Activated gamma-delta T cell treated with anti-CD3 and anti-CD28 coated beads, Interleukin-2, amount 50 U/mL, for 16 hours (primary cell): ENCODE measurements around the gene GABRE.
"Not testable (repeated sequence)": the region's sequence is repeated elsewhere in the genome, so short reads cannot be mapped to it uniquely, and the experiment has no call there.

Experiments used
- DNase-seq: peaks from one replicate; pipeline ENCODE4 v3.0.0-alpha.2; 2020; ENCODE audit warnings: low read depth

The GABRE gene

DNA sequence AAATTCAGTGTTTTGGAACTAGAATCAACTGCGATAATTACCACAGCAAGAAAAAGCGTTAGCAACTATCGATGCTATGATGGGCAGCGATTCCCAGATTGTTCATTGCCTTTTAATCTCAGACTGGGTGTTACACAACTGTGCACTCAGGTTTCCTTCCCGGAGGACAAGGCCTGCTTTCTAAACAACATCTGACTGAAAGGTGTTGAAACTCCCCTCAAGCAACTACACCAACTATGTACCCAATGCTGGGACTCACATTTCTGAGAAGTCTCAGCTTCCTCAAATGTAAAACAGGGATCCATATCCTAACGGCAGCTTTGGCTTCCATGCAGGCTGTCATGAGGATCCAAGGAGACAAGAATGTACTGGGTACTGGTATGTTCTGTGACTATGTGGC lies 8.2 kb downstream of the GABRE start:
- DNase-seq, result no peak

DNA sequence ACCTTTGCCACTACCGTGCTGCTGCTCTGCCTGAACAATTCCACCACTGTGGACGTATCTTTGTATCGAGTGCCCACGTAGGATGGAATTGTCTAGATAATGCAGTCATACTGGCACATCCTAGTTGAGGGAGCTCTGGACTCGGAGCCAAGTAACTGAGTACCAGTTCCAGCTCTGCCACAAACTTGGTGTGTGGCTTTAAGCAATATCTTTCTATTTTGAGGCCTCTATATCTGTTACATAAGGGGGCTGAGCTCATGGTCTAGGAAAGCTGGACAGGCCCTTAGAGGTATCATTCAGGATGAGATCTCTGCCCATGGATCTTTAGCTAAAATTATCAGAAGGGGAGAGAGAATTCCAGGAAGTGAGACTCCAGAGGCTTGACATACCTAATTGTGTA lies 12.4 kb downstream of the GABRE start:
- DNase-seq, result no peak

DNA sequence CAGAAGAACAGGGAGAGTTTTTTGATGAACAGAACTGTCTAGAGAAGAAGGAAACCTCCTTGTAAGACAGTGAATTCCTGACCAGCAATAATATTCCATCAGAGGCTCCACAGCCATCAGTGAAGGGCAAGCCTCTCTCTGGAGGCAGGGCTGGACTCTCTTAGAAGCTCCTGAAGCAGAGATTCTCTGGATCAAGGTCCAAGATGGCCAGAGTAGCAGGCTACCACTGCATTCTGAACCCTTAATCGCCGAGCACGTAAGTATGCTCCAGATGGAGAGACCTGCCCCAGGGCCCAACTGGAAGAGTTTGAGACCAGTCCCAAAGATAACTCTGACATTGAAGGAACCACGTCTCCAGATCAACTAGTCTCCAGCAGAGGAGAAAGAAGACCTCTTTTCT lies 16.4 kb downstream of the GABRE start:
- no peak for DNase-seq

DNA sequence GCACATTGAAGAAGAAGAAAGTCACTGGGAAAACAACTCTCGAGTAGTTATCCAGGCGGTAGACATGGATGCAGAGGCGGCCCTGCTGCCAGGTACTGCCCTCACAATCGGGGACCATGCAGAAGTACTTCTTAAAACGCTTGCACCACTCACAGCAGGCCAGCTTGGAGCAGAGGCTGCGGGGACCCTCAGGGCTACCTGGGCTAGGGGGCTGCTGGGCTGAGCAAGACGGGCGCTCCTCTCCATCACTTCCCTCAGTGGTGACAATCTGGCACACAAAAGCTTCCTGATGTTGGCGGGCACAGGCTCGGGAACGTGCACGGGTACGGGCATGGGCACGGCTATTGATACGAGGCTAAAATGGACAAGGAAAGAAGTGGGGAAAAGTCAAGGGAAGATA lies 19.7 kb downstream of the GABRE start:
- no peak for DNase-seq

DNA sequence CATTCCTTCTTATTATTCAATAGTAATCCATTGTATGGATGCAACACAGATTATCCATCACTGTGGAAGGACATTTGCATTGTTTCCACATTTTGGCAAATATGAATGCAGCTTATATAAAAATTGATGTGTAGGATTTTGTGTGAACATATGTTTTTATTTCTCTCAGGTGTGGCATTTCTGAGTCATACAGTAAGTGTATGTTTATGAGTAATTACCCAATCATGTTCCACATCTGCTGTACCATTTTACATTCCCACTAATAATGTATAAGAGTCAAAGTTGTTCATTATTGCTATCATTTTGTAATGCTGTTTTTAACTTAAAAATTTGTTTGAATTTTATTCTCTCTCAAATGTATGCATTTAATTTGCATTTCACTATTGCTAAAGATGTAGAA lies 36.3 kb downstream of the GABRE start:
- DNase-seq, result no peak

DNA sequence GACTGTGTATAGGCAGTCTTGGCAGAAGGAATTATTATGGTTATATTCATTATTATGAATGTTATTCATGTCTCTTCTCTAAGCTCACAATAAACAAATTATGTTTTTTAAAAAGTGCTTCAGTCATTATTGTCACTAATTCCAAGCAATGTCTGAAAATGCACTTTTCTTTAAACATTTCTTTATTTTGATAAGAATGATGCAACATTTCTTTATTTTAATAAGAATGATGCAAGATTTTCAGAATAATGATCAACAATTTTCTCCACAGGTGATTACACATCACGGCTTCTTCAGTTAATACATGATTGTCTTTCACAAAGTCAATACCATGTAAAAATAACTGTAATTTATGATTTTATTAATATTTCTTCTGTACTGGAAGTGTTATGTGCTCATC lies 39.1 kb downstream of the GABRE start:
- DNase-seq, result no peak

DNA sequence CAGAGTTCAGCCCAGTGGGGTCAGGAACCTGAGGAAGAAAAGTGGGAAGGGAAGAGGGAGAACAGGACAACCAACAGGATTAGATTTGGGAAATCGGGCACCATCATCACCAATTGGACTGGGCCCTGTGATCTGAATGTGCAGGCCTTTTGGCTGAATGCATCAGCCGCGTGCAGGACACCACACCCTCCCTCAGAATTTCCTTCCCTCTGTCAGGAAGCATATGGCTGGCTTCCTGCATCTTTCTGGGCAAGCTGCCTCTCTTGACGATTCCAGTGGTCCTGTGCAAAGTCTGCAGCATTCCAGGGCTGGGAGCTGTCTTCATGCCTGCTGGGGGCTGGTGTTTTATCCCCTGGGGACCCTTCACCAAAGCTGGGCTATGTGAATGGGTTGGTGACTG lies 45.4 kb downstream of the GABRE start:
- no peak for DNase-seq

DNA sequence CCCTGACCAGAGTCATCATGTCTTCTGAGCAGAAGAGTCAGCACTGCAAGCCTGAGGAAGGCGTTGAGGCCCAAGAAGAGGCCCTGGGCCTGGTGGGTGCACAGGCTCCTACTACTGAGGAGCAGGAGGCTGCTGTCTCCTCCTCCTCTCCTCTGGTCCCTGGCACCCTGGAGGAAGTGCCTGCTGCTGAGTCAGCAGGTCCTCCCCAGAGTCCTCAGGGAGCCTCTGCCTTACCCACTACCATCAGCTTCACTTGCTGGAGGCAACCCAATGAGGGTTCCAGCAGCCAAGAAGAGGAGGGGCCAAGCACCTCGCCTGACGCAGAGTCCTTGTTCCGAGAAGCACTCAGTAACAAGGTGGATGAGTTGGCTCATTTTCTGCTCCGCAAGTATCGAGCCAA lies 50.8 kb downstream of the GABRE start:
- DNase-seq, result no peak

DNA sequence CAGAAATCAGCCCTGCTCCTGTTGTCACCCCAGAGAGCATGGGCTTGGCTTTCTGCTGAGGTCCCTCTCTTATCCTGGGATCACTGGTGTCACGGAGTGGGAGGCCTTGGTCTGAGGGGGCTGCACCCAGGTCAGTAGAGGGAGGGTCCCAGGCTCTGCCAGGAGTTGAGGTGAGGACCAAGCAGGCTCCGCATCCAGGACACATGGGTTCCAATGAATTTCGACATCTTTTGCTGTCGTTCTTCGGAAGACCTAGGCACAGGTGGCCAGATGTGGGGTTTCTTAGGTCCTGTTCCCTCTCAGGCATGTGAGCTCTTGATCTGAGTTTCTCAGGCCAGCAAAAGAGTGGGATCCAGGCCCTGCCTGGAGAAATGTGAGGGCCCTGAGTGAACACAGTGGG lies 51.8 kb downstream of the GABRE start:
- no peak for DNase-seq

DNA sequence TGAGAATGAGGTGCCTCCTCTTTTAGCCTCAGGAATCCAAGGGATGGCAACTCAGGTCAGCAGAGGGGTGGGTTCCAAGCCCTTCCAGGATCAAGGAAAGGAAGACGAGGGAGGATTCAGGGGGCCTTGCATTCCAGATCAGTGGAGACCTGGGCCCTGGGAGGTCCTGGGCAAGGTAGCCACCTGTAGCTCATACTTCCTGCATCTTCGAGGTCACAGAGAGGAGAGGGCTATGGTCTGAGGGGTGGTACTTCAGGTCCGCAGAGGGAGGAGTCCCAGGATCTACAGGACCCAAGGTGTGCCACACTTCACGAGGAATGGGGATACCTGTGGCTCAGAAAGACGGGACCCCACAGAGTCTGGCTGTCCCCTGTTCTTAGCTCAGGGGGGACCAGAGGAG lies 52.6 kb downstream of the GABRE start:
- DNase-seq, result no peak

DNA sequence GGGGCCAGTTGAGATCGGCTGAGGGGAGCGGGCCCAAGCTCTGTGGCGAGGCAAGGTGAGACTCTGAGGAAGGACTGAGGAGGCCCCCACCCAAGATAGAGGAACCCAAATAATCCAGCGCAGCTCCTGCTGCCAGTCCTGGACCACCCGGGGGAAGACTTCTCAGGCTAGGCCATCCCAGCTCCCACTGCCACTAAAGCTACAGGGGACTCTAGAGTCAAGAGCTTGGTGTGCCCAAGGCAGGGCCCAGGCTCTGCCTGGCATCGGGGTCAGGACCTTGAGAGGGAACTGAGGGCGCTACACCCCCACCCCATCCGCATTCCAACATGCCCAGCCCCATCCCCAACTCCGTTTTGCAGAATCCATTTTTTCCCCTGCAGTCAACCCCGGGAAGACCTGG lies 53.2 kb downstream of the GABRE start:
- no peak for DNase-seq

DNA sequence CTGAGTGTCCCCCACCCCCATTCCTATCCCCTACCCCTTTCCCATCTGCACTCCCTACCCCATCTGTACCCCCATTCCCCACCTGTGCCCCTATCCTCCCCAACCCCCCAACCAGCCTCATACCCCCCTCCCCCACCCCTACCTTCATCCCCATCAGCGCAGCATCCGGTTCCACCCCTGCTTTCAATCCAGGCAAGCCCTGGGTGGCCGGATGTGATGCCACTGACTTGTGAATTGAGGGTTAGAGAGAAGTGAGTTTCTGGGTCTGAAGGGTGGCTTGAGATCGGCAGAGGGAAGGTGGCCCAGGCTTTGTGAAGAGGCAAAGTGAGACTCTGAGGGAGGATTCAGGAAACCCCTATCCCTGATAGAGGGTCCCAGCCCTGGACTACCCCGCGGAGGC lies 53.9 kb downstream of the GABRE start:
- DNase-seq, result no peak

DNA sequence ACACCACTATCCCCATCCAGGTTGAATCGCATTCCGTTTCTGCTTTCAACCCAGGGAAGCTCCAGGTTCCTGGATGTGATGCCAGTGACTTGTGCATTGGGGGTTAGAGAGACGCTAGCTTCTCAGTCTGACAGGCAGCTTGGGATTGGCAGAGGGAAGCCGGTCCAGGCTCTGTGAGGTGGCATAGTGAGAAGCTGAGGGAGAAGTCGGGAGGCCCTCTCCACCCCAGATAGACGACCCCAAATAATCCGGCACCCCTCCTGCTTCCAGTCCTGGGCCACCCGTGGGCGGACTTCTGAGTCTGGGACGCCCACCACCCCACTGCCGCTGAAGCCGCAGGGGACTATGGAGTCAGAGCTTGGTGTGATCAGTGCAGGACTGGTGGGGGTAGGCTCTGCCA lies 54.4 kb downstream of the GABRE start:
- no peak for DNase-seq

DNA sequence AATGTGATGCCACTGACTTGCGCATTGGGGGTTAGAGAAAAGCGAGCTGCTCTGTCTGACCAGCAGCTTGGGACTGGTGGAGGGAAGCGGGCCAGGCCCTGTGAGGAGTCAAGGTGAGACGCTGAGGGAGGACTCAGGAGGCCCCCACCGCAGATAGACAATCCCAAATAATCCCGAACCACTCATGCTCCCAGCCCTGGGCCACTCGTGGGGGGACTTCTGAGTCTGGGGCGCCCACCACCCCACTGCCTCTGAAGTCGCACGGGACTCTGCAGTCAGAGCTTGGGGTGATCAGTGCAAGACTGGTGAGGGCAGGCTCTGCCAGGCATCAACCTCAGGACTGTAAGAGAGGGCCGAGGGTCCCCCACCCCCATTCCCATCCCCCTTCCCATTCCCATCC lies 54.9 kb downstream of the GABRE start:
- DNase-seq, result no peak

DNA sequence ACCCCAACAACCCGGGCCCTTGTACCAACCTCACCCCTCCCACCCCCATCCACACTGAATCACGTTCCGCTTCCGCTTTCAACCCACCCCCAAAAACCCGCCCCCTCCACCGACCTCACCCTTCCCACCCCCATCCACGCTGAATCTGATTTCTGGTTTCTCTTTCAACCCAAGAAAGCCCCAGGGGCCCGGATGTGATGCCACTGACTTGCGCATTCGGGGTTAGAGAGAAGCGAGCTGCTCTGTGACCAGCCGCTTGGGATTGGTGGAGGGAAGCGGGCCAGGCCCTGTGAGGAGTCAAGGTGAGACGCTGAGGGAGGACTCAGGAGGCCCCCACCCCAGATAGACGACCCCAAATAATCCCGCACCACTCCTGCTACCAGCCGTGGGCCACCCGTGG lies 55.7 kb downstream of the GABRE start:
- DNase-seq, result not testable (repeated sequence)

DNA sequence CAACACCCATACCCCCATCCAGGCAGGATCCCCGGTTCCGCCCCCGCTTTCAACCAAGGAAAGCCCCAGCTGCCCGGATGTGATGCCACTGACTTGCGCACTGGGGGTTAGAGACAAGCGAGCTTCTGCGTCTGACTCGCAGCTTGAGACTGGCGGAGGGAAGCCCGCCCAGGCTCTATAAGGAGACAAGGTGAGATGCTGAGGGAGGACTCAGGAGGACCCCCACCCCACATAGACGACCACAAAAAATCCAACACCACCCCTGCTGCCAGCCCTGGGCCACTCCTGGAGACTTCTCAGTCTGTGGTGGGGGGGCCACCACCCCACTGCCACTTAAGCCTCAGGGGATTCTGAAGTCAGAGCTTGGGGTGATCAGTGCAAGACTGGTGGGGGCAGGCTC lies 61.7 kb downstream of the GABRE start, which contains the start of gene MAGEA4:
Gene MAGEA4 (plus strand): TSS at position 110 of the 400 bp plus-strand sequence. CDS start 10,776 bp downstream, outside the sequence.
- no peak for DNase-seq

DNA sequence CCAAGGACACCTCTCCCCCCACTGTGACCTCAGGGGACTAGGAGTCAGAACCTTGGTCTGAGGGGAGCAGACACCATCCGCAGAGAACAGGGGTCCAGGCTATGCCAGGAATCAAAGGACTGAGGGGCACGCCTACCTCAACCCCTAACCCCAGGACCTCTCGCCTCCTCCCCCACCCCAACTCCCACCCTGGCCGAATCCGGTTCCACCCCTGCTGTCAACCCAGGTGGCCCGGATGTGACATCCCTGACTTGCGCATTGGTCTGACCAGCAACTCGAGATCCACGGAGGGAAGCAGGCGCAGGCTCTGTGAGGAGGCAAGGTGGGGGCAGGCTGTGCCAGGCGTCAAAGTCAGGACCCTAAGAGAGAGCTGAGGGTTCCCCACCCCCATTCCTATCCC lies 62.3 kb downstream of the GABRE start:
- no peak for DNase-seq

DNA sequence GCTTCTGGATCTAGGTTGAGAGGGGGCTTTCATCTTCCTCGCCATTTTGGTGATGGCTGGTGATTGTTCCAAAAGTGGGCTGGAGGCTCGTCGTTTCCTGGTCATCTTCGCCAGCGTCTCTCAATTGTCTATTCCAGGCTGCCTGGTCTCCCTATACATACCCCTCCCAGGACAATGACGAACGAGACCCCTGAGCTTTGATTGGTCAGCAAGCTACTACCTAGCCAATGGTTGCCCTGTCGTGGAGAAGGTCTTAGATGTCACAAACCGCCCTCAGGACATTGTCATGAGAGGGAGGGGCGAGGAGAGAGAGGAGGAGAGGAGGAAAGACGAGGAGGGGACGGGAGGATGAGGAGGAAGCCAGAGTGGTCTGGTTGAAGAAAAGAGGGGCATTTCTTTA lies 69.5 kb downstream of the GABRE start:
- DNase-seq, result no peak
